Right atrium auricular region (tissue), 2 donors: ENCODE data around the gene DTX4. TPM values are rescaled to one million over a fixed set of nuclear protein-coding genes. Genes with fewer than 3 reads are reported as not detected.

Experiments used
- DNase-seq: peaks from one replicate; pipeline ENCODE4 v3.0.0-alpha.2; 2019; ENCODE audit warnings: low spot score
- H3K27ac ChIP-seq, 2 donors: fragments of 200-600 bp; sonication (generic); 1 replicate in 1 of 2; 2 replicates in 1 of 2; pipeline ENCODE4 v1.5.1; 2016 to 2019
- H3K27me3 ChIP-seq, 2 donors: fragments of 200-600 bp; sonication (generic); one replicate each; pipeline versions ENCODE4 v1.5.1 to v1.6.0; 2017 to 2019
- H3K36me3 ChIP-seq: fragments of 200-600 bp; sonication (generic); one replicate; pipeline ENCODE4 v1.5.1; 2016
- H3K4me1 ChIP-seq, 2 donors: fragments of 200-600 bp; sonication (generic); one replicate each; pipeline versions ENCODE4 v1.5.1 to v1.6.0; 2017 to 2019
- H3K4me3 ChIP-seq, 2 donors: fragments of 200-600 bp; sonication (generic); 1 replicate in 1 of 2; 2 replicates in 1 of 2; pipeline ENCODE4 v1.5.1; 2017 to 2019; ENCODE audit warnings: mild to moderate bottlenecking in 1 of 2, moderate library complexity in 1 of 2
- H3K9me3 ChIP-seq, 2 donors: fragments of 200-600 bp; sonication (generic); one replicate each; pipeline ENCODE4 v1.5.1; 2019
- CTCF ChIP-seq, 2 donors: fragments of 200-600 bp; sonication (generic); IDR thresholded peaks; one replicate each; pipeline ENCODE4 v1.5.1; 2019; ENCODE audit warnings: antibody characterized with exemption in 2 of 2
- total RNA-seq, 2 donors: library from RNA; depleted of rRNA; stranded (reverse); fragments of >200 nt; gene quantifications; one replicate each; pipeline ENCODE4 v1.1.0, GENCODE V29; 2016

DTX4 gene
- total RNA-seq, 2 donors from 2014 or later = 1.0 to 2.1 TPM

GRCh38 chr11:59175091-59175501, 3.2 kb downstream of the DTX4 start:
- TF ChIP-seq CTCF (IDR thresholded peaks at IDR 0.05) = no peak
- Histone ChIP-seq H3K9me3 (peaks cover 0 to 8% of the 10 kb centered on the region in 2 donors), H3K36me3 (no peaks in the 10 kb centered on the region), H3K4me1 (peaks cover 0 to 24% of the 10 kb centered on the region in 2 donors), H3K27me3 (no peaks in the 10 kb centered on the region), H3K4me3 (no peak overlapping the region), H3K27ac (peak overlapping the region in 1 of 2 donors; percentile 23)
- DNase-seq = no peak

GRCh38 chr11:59176330-59176729, 4.4 kb downstream of the DTX4 start:
- Histone ChIP-seq H3K9me3 (peaks cover 0 to 8% of the 10 kb centered on the region in 2 donors), H3K27me3 (no peaks in the 10 kb centered on the region)
- DNase-seq = no peak

GRCh38 chr11:59178402-59178801, 6.5 kb downstream of the DTX4 start:
- H3K9me3 ChIP-seq = peaks cover 0 to 8% of the 10 kb centered on the region in 2 donors
- no peak overlapping the region for H3K27ac ChIP-seq
- H3K4me3 ChIP-seq = no peak overlapping the region
- no peaks in the 10 kb centered on the region for H3K27me3 ChIP-seq
- H3K36me3 ChIP-seq = no peaks in the 10 kb centered on the region
- H3K4me1 ChIP-seq = peaks cover 0 to 11% of the 10 kb centered on the region in 2 donors
- no peak for TF ChIP-seq CTCF (IDR thresholded peaks at IDR 0.05)
- DNase-seq = no peak

More at GRCh38 chr11:59176330-59176729, 4.4 kb downstream of the DTX4 start:
- Histone ChIP-seq H3K27ac (no peak overlapping the region), H3K4me1 (peaks cover 0 to 24% of the 10 kb centered on the region in 2 donors), H3K4me3 (no peak overlapping the region), H3K36me3 (no peaks in the 10 kb centered on the region)
- TF ChIP-seq CTCF (IDR thresholded peaks at IDR 0.05) = no peak

GRCh38 chr11:59179121-59179520, 7.2 kb downstream of the DTX4 start:
- Histone ChIP-seq H3K36me3 (no peaks in the 10 kb centered on the region), H3K27me3 (no peaks in the 10 kb centered on the region), H3K9me3 (peaks cover 0 to 8% of the 10 kb centered on the region in 2 donors), H3K4me3 (no peak overlapping the region), H3K27ac (no peak overlapping the region), H3K4me1 (peaks cover 0 to 5% of the 10 kb centered on the region in 2 donors)
- no peak for TF ChIP-seq CTCF (IDR thresholded peaks at IDR 0.05)
- no peak for DNase-seq

GRCh38 chr11:59180168-59180776, 8.3 kb downstream of the DTX4 start:
- H3K36me3 ChIP-seq = no peaks in the 10 kb centered on the region
- DNase-seq = no peak
- peaks cover 0 to 8% of the 10 kb centered on the region in 2 donors for H3K9me3 ChIP-seq
- TF ChIP-seq CTCF (IDR thresholded peaks at IDR 0.05) = no peak
- no peaks in the 10 kb centered on the region for H3K27me3 ChIP-seq
- peaks cover 0 to 3% of the 10 kb centered on the region in 2 donors for H3K4me1 ChIP-seq
- H3K27ac ChIP-seq = no peak overlapping the region
- H3K4me3 ChIP-seq = no peak overlapping the region

- Histone ChIP-seq H3K9me3 (peaks cover 0 to 8% of the 10 kb centered on the region in 2 donors), H3K36me3 (no peaks in the 10 kb centered on the region), H3K4me1 (peaks cover 0 to 8% of the 10 kb centered on the region in 2 donors), H3K27ac (no peak overlapping the region), H3K27me3 (no peaks in the 10 kb centered on the region), H3K4me3 (no peak overlapping the region)
- no peak for DNase-seq
- no peak for TF ChIP-seq CTCF (IDR thresholded peaks at IDR 0.05)
Observed at GRCh38 chr11:59180907-59181306, 9.0 kb downstream of the DTX4 start.
